SU-DHL-6 (cell line): Measurements from ENCODE around the gene NDUFAB1.

Experiments
- H2AFZ ChIP-seq: fragments of 200-600 bp; sonication (generic); 2 replicates; pipeline ENCODE4 v1.6.1; 2014; ENCODE audit warnings: low read depth, mild to moderate bottlenecking, moderate library complexity, mixed read lengths, antibody characterized with exemption, low read length; ENCODE audit not compliant: severe bottlenecking
- H3F3A ChIP-seq: fragments of 200-600 bp; shearing (Covaris generic); 2 replicates; pipeline ENCODE4 v1.6.0; 2016; ENCODE audit warnings: antibody characterized with exemption, mild to moderate bottlenecking; ENCODE audit not compliant: insufficient read depth
- H3K27ac ChIP-seq: fragments of 200-600 bp; sonication (generic); 2 replicates; pipeline ENCODE4 v1.5.1; 2016; ENCODE audit warnings: low read depth, mild to moderate bottlenecking, low read length, moderate library complexity, mixed read lengths
- H3K27me3 ChIP-seq: fragments of 200-600 bp; sonication (generic), shearing (Covaris generic); 2 replicates; pipeline ENCODE4 v1.6.0; 2014; ENCODE audit warnings: mild to moderate bottlenecking, low read length
- H3K36me3 ChIP-seq: fragments of 200-600 bp; sonication (generic); 2 replicates; pipeline ENCODE4 v1.6.1; 2014; ENCODE audit warnings: mild to moderate bottlenecking, low read length, mixed read lengths
- H3K4me2 ChIP-seq: fragments of 300-600, 200-600 bp; shearing (Covaris generic), sonication (generic); 2 replicates; pipeline ENCODE4 v1.6.0; 2014; ENCODE audit warnings: low read length, low read depth, mild to moderate bottlenecking; ENCODE audit not compliant: poor library complexity, severe bottlenecking
- H3K4me3 ChIP-seq: fragments of 200-600 bp; sonication (generic); 2 replicates; pipeline ENCODE4 v1.5.1; 2014; ENCODE audit warnings: antibody characterized with exemption, low read length, mild to moderate bottlenecking, mixed read lengths; ENCODE audit not compliant: insufficient read depth, poor library complexity, severe bottlenecking
- H3K79me2 ChIP-seq: fragments of 200-600 bp; sonication (generic); 2 replicates; pipeline ENCODE4 v1.6.1; 2014; ENCODE audit warnings: mild to moderate bottlenecking, low read length, moderate library complexity; ENCODE audit not compliant: insufficient read depth
- H3K9ac ChIP-seq: fragments of 200-600 bp; sonication (generic); 2 replicates; pipeline ENCODE4 v1.7.0; 2014; ENCODE audit warnings: mild to moderate bottlenecking, low read length
- H3K9me2 ChIP-seq: fragments of 200-600 bp; sonication (generic); replicated peaks from 2 replicates; pipeline ENCODE4 v1.6.1; 2014; ENCODE audit warnings: low read length; ENCODE audit not compliant: insufficient read depth
- H3K9me3 ChIP-seq: fragments of 200-600 bp; sonication (generic); 2 replicates; pipeline ENCODE4 v1.6.1; 2014; ENCODE audit warnings: low read length, mixed read lengths; ENCODE audit not compliant: insufficient read depth
- H4K20me1 ChIP-seq: fragments of 200-600 bp; sonication (generic); 2 replicates; pipeline ENCODE4 v1.6.1; 2014; ENCODE audit warnings: low read depth, mild to moderate bottlenecking, antibody characterized with exemption, low read length, moderate library complexity, mixed read lengths
- EZH2phosphoT487 ChIP-seq: fragments of 200-600 bp; sonication (generic), shearing (Covaris generic); conservative IDR thresholded peaks from 2 replicates; pipeline ENCODE4 v1.6.1; 2018; ENCODE audit warnings: mild to moderate bottlenecking, antibody characterized with exemption, low read length, moderate library complexity, mixed read lengths
- TF ChIP-seq, protein P1 (sequence below): fragments of 200-600 bp; sonication (generic); IDR thresholded peaks from one replicate; pipeline ENCODE4 v1.5.1; 2017; ENCODE audit warnings: antibody characterized with exemption, mild to moderate bottlenecking, low read length, moderate library complexity; ENCODE audit not compliant: insufficient read depth, poor library complexity, severe bottlenecking

Gene NDUFAB1

DNA sequence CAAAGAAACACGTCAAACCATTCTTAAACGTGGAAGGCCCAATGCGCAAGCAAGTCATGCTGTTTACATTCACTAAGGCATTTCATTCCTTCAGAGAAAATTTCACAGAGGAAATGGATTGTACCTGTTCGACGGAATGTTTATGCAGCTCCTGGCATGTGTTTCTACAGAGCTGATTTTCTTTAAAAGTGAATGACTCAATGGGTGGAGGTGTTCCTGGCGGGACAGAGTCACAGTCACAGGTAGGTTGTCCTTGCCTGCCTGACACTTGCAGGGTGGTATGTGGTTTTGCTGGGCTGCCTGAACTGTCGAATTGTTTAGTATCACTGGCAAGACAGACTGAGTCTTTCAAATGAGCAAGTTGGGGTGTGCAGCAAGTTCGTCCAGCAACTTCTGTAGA is 33.4 kb upstream of the NDUFAB1 start:
- Histone ChIP-seq H3K9me3 (no peaks in the 10 kb centered on the region), H3K9ac (no peak overlapping the region), H3F3A (no peaks in the 10 kb centered on the region), H3K9me2 (no peaks in the 10 kb centered on the region), H2AFZ (no peak overlapping the region), H3K27me3 (no peaks in the 10 kb centered on the region), H3K79me2 (peaks cover 17% of the 10 kb centered on the region), H3K36me3 (0 out of 2 replicates have a peak, but pooled peaks cover 14% of the 10 kb centered on the region), H3K4me2 (no peak overlapping the region), H3K4me3 (no peak overlapping the region), H3K27ac (no peak overlapping the region), H4K20me1 (no peaks in the 10 kb centered on the region)
- TF ChIP-seq, protein P1, sequence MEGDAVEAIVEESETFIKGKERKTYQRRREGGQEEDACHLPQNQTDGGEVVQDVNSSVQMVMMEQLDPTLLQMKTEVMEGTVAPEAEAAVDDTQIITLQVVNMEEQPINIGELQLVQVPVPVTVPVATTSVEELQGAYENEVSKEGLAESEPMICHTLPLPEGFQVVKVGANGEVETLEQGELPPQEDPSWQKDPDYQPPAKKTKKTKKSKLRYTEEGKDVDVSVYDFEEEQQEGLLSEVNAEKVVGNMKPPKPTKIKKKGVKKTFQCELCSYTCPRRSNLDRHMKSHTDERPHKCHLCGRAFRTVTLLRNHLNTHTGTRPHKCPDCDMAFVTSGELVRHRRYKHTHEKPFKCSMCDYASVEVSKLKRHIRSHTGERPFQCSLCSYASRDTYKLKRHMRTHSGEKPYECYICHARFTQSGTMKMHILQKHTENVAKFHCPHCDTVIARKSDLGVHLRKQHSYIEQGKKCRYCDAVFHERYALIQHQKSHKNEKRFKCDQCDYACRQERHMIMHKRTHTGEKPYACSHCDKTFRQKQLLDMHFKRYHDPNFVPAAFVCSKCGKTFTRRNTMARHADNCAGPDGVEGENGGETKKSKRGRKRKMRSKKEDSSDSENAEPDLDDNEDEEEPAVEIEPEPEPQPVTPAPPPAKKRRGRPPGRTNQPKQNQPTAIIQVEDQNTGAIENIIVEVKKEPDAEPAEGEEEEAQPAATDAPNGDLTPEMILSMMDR, result no peak
- TF ChIP-seq EZH2phosphoT487, result no peak

DNA sequence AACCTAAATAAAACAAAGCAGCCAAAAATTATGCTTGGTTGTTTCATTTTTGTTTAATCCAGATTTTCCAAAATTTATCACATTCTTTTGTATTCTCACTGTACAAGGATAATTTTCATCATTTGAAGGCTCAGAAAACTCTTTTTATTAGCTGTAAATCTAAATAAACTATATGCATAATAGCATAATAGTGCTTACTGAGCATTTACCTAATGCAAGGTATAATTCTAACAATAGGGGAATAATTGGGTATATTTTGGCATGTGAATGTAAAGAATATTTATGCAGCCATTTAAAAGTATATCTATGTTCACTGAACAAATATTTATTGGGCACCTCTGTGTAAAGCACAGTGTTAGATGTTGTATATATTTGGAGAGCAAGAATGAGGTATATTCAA is 28.0 kb upstream of the NDUFAB1 start:
- no peaks in the 10 kb centered on the region for H3K9me2 ChIP-seq
- H3K36me3 ChIP-seq, result peaks cover 28% of the 10 kb centered on the region
- H4K20me1 ChIP-seq, result no peaks in the 10 kb centered on the region
- H3K9me3 ChIP-seq, result no peaks in the 10 kb centered on the region
- no peak overlapping the region for H3K9ac ChIP-seq
- TF ChIP-seq EZH2phosphoT487, result no peak
- TF ChIP-seq, protein P1, result no peak
- no peak overlapping the region for H3K4me2 ChIP-seq
- H3K27me3 ChIP-seq, result no peaks in the 10 kb centered on the region
- no peak overlapping the region for H2AFZ ChIP-seq
- H3K4me3 ChIP-seq, result no peak overlapping the region
- H3K79me2 ChIP-seq, result no peaks in the 10 kb centered on the region
- H3K27ac ChIP-seq, result no peak overlapping the region
- H3F3A ChIP-seq, result no peaks in the 10 kb centered on the region

DNA sequence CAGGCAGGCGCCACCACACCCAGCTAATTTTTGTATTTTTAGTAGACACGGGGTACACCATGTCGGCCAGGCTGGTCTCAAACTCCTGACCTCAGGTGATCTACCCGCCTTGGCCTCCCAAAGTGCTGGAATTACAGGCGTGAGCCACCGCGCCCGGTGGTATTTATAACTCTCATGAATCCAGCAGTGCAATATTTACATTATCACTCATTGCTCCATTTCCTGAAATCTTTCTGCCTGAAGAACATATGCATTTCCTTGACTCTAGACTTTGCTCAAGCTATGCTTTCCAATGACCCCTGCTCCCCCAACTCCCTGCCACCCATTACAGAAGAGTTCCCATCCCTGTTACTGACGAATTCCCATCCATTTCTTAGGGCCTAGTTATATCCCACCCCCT is 19.7 kb upstream of the NDUFAB1 start:
- Histone ChIP-seq H3K27me3 (no peaks in the 10 kb centered on the region), H4K20me1 (no peaks in the 10 kb centered on the region), H3F3A (no peaks in the 10 kb centered on the region), H3K9ac (no peak overlapping the region), H3K79me2 (no peaks in the 10 kb centered on the region), H3K4me2 (no peak overlapping the region), H3K27ac (no peak overlapping the region), H3K9me3 (no peaks in the 10 kb centered on the region), H3K9me2 (no peaks in the 10 kb centered on the region), H3K36me3 (peaks cover 12% of the 10 kb centered on the region; the same call in 1 of the 2 replicates), H3K4me3 (no peak overlapping the region), H2AFZ (no peak overlapping the region)
- no peak for TF ChIP-seq EZH2phosphoT487
- TF ChIP-seq, protein P1, result no peak
